K562 (cell line): ENCODE data around the gene PIK3CB. TPM values are rescaled to one million over a fixed set of nuclear protein-coding genes. Genes with fewer than 3 reads are reported as not detected.

Source experiments
- ATF1 ChIP-seq, 2 experiments: fragments of 450-650 bp in 1 of 2; IDR thresholded peaks; 2 replicates each; pipeline ENCODE4 v1.6.1; 2016; ENCODE audit warnings: missing compliant biosample characterization in 1 of 2, missing genetic modification characterization in 1 of 2
- HDAC8 ChIP-seq: fragments of 450-650 bp; IDR thresholded peaks from 2 replicates; pipeline ENCODE4 v1.6.1; 2016; ENCODE audit warnings: mild to moderate bottlenecking, missing genetic modification characterization, moderate library complexity, missing compliant biosample characterization
- HEY1 ChIP-seq: fragments of 250-450 bp; sonication (Bioruptor Pico); IDR thresholded peaks from 2 replicates; pipeline ENCODE4 v1.5.0; 2020; ENCODE audit warnings: mild to moderate bottlenecking, moderate library complexity, borderline replicate concordance
- IRF2 ChIP-seq: sonication (generic); formaldehyde crosslinking; IDR thresholded peaks from 2 replicates; pipeline ENCODE4 v1.8.1; 2022; ENCODE audit warnings: mild to moderate bottlenecking, missing genetic modification reagents
- KLF10 ChIP-seq: fragments of 250-450 bp; sonication (Bioruptor Pico); IDR thresholded peaks from 2 replicates; pipeline ENCODE4 v1.6.1; 2021; ENCODE audit warnings: matching md5 sums
- NCOR1 ChIP-seq: fragments of 450-650 bp; IDR thresholded peaks from 2 replicates; pipeline ENCODE4 v1.6.1; 2016; ENCODE audit warnings: mild to moderate bottlenecking, moderate library complexity
- NFXL1 ChIP-seq: fragments of 450-650 bp; formaldehyde crosslinking; IDR thresholded peaks from 2 replicates; pipeline ENCODE4 v1.4.0; 2021; ENCODE audit warnings: mild to moderate bottlenecking
- RB1 ChIP-seq: fragments of 450-650 bp; IDR thresholded peaks from 2 replicates; pipeline ENCODE4 v1.6.1; 2017; ENCODE audit warnings: low read depth, mild to moderate bottlenecking
- TEAD2 ChIP-seq: fragments of 450-650 bp; IDR thresholded peaks from 2 replicates; pipeline ENCODE4 v1.6.1; 2016; ENCODE audit warnings: missing genetic modification characterization, control low read depth, missing compliant biosample characterization
- TFE3 ChIP-seq: fragments of 450-650 bp; formaldehyde crosslinking; IDR thresholded peaks from 2 replicates; pipeline ENCODE4 v1.4.0; 2020; ENCODE audit warnings: mild to moderate bottlenecking, mixed read lengths
- XRCC3 ChIP-seq: fragments of 450-650 bp; IDR thresholded peaks from 2 replicates; pipeline ENCODE4 v1.6.1; 2017; ENCODE audit warnings: mild to moderate bottlenecking, moderate library complexity
- ZNF174 ChIP-seq: fragments of 250-450 bp; sonication (Bioruptor Pico); IDR thresholded peaks from 2 replicates; pipeline ENCODE4 v1.4.0; 2020; ENCODE audit warnings: mild to moderate bottlenecking
- ZNF212 ChIP-seq: fragments of 450-650 bp; formaldehyde crosslinking; IDR thresholded peaks from 2 replicates; pipeline ENCODE4 v1.4.0; 2020; ENCODE audit warnings: mild to moderate bottlenecking
- ZNF263 ChIP-seq: sonication (generic); formaldehyde crosslinking; IDR thresholded peaks from 2 replicates; pipeline ENCODE4 v1.8.0; 2022; ENCODE audit warnings: mild to moderate bottlenecking, missing genetic modification reagents, borderline replicate concordance
- ZNF551 ChIP-seq: fragments of 250-450 bp; sonication (Bioruptor Pico); IDR thresholded peaks from 2 replicates; pipeline ENCODE4 v1.5.0; 2021; ENCODE audit warnings: mild to moderate bottlenecking, moderate library complexity
- ZNF583 ChIP-seq: fragments of 250-450 bp; sonication (Bioruptor Pico); IDR thresholded peaks from 2 replicates; pipeline ENCODE4 v1.4.0; 2020
- ZNF696 ChIP-seq: fragments of 250-450 bp; sonication (Bioruptor Pico); conservative IDR thresholded peaks from 2 replicates; pipeline ENCODE4 v1.4.0; 2020; ENCODE audit warnings: mild to moderate bottlenecking, moderate library complexity
- ZNF707 ChIP-seq: fragments of 250-450 bp; sonication (Bioruptor Pico); conservative IDR thresholded peaks from 2 replicates; pipeline ENCODE4 v1.8.0; 2022; ENCODE audit warnings: inconsistent platforms, mild to moderate bottlenecking, moderate library complexity
- polyA plus RNA-seq, 8 experiments: library from polyadenylated mRNA; depleted of rRNA in 4 of 8; stranded (reverse) in 5 of 8; unstranded in 3 of 8; fragments of >200 nt; fragmentation: Nextera tagmentation in 2 of 8; fragmentation: Illumina TruSeq in 1 of 8; extraction: Ambion mirVana in 2 of 8; extraction: Trizol in 1 of 8; gene quantifications; 2 replicates each; pipeline versions ENCODE4 v1.2.1 to v1.2.3, GENCODE V29; 2011 to 2014; ENCODE audit warnings: inconsistent platforms in 1 of 8, missing spikeins in 1 of 8
- total RNA-seq, 7 experiments: library from RNA; depleted of rRNA in 6 of 7; stranded (reverse); fragments of >200 nt in 6 of 7; fragmentation: Illumina TruSeq in 2 of 7; extraction: Trizol in 2 of 7; gene quantifications; 2 replicates each; pipeline versions ENCODE4 v1.2.1 to v1.2.3, GENCODE V29; 2011 to 2021; ENCODE audit warnings: low replicate concordance in 1 of 7
- TF ChIP-seq, protein P1 (sequence below): fragments of 250-450 bp; sonication (Bioruptor Pico); IDR thresholded peaks from 2 replicates; pipeline ENCODE4 v1.9.0; 2021; ENCODE audit warnings: mild to moderate bottlenecking
- TF ChIP-seq, protein P2 (sequence below): fragments of 200-800 bp; sonication (Bioruptor generic); IDR thresholded peaks from 2 replicates; pipeline ENCODE4 v1.6.1; 2017; ENCODE audit warnings: missing genetic modification characterization, missing compliant biosample characterization
- TF ChIP-seq, protein P3 (sequence below): sonication (generic); formaldehyde crosslinking; IDR thresholded peaks from 2 replicates; pipeline ENCODE4 v1.8.0; 2022; ENCODE audit warnings: missing genetic modification reagents, mild to moderate bottlenecking, moderate library complexity, borderline replicate concordance
- TF ChIP-seq, protein P4 (sequence below): IDR thresholded peaks from 3 replicates; pipeline ENCODE4 v1.6.1; 2011; ENCODE audit warnings: borderline replicate concordance, mild to moderate bottlenecking, moderate library complexity; ENCODE audit not compliant: insufficient read length; ENCODE audit errors: extremely low read depth

The PIK3CB gene
- total and polyA plus RNA-seq, 9 of the 15 experiments (the other 6 are each of a cell fraction or from before 2014, with no cell fraction given) = 15.3 to 62.6 (median 28.3) TPM

GRCh38 chr3:138834596-138835396 lies at the start of gene PIK3CB (continued):
- TF ChIP-seq, protein P1, sequence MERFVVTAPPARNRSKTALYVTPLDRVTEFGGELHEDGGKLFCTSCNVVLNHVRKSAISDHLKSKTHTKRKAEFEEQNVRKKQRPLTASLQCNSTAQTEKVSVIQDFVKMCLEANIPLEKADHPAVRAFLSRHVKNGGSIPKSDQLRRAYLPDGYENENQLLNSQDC (CRISPR knock-in tag) = peak; percentile 92; the same call in 1 of the 2 replicates
- no peak for TF ChIP-seq ZNF212 (CRISPR knock-in tag)
- TF ChIP-seq ZNF551 = no peak
- TF ChIP-seq HEY1 = no peak
- no peak for TF ChIP-seq TFE3 (CRISPR knock-in tag)
- TF ChIP-seq, protein P2, sequence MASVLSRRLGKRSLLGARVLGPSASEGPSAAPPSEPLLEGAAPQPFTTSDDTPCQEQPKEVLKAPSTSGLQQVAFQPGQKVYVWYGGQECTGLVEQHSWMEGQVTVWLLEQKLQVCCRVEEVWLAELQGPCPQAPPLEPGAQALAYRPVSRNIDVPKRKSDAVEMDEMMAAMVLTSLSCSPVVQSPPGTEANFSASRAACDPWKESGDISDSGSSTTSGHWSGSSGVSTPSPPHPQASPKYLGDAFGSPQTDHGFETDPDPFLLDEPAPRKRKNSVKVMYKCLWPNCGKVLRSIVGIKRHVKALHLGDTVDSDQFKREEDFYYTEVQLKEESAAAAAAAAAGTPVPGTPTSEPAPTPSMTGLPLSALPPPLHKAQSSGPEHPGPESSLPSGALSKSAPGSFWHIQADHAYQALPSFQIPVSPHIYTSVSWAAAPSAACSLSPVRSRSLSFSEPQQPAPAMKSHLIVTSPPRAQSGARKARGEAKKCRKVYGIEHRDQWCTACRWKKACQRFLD (CRISPR knock-in tag) = peak; percentile 76; the same call in 1 of the 2 replicates
- TF ChIP-seq ZNF174 (CRISPR knock-in tag) = no peak
- TF ChIP-seq ZNF707 = no peak
- TF ChIP-seq, protein P3, sequence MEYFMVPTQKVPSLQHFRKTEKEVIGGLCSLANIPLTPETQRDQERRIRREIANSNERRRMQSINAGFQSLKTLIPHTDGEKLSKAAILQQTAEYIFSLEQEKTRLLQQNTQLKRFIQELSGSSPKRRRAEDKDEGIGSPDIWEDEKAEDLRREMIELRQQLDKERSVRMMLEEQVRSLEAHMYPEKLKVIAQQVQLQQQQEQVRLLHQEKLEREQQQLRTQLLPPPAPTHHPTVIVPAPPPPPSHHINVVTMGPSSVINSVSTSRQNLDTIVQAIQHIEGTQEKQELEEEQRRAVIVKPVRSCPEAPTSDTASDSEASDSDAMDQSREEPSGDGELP (CRISPR knock-in tag) = no peak
- TF ChIP-seq TEAD2 (tag) = no peak
- no peak for TF ChIP-seq KLF10 (CRISPR knock-in tag)
- TF ChIP-seq HDAC8 (tag) = peak; percentile 58; the same call in 1 of the 2 replicates
- no peak for TF ChIP-seq NFXL1 (CRISPR knock-in tag)
- no peak for TF ChIP-seq ZNF583 (CRISPR knock-in tag)
- TF ChIP-seq XRCC3 = no peak
- TF ChIP-seq RB1 = peak; percentile 73
- TF ChIP-seq IRF2 (CRISPR knock-in tag) = no peak
- TF ChIP-seq ATF1 (CRISPR knock-in tag; IDR thresholded peaks at IDR 0.05) = no peak
- no peak; the same call in none of the 2 replicates for TF ChIP-seq ATF1 (tag; IDR thresholded peaks at IDR 0.05)
- TF ChIP-seq ZNF696 (CRISPR knock-in tag) = no peak
- TF ChIP-seq, protein P4, sequence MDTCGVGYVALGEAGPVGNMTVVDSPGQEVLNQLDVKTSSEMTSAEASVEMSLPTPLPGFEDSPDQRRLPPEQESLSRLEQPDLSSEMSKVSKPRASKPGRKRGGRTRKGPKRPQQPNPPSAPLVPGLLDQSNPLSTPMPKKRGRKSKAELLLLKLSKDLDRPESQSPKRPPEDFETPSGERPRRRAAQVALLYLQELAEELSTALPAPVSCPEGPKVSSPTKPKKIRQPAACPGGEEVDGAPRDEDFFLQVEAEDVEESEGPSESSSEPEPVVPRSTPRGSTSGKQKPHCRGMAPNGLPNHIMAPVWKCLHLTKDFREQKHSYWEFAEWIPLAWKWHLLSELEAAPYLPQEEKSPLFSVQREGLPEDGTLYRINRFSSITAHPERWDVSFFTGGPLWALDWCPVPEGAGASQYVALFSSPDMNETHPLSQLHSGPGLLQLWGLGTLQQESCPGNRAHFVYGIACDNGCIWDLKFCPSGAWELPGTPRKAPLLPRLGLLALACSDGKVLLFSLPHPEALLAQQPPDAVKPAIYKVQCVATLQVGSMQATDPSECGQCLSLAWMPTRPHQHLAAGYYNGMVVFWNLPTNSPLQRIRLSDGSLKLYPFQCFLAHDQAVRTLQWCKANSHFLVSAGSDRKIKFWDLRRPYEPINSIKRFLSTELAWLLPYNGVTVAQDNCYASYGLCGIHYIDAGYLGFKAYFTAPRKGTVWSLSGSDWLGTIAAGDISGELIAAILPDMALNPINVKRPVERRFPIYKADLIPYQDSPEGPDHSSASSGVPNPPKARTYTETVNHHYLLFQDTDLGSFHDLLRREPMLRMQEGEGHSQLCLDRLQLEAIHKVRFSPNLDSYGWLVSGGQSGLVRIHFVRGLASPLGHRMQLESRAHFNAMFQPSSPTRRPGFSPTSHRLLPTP = no peak
- peak; percentile 44; the same call in 1 of the 2 replicates for TF ChIP-seq ZNF263 (CRISPR knock-in tag)
- no peak for TF ChIP-seq NCOR1
